Endothelial cell of umbilical vein (primary cell): ENCODE measurements around the gene DPYSL4. TPM values are rescaled to one million over a fixed set of nuclear protein-coding genes. Genes with fewer than 3 reads are reported as not detected.

Experiments used
- BruUV-seq: library from RNA; stranded (reverse); fragments of 400-500 nt; replicated peaks from 2 replicates; lab custom pipeline; 2021; lab: Mats Ljungman, UMichigan
- CTCF ChIA-PET: fragments of 300-600, 350-600 bp; sonication (Branson Sonifier 250); formaldehyde crosslinking; loops from one replicate; lab custom pipeline; 2021; ENCODE audit warnings: antibody characterized with exemption, inconsistent platforms; lab: Charles Lee
- POLR2A ChIA-PET: fragments of 300-600, 350-600 bp; sonication (Branson Sonifier 250); formaldehyde crosslinking; loops from one replicate; lab custom pipeline; 2021; ENCODE audit warnings: antibody characterized with exemption, inconsistent platforms; lab: Charles Lee
- DNase-seq: peaks from one replicate; pipeline ENCODE4 v3.0.0-alpha.2; 2011; ENCODE audit warnings: low read depth, low spot score
- FAIRE-seq: peaks from 2 replicates; lab custom pipeline; 2011; peaks lifted over from hg19 to GRCh38; lab: Jason Lieb, UNC
- H2AFZ ChIP-seq: 2 replicates; pipeline ENCODE4 v1.6.0; 2012; ENCODE audit warnings: low read depth, low read length, control low read depth, inconsistent platforms
- H3K27ac ChIP-seq: 2 replicates; pipeline ENCODE4 v1.5.1; 2011; ENCODE audit warnings: low read depth, mild to moderate bottlenecking, control low read depth, low read length, moderate library complexity; ENCODE audit not compliant: insufficient read depth
- H3K27me3 ChIP-seq, 2 experiments: 2 replicates each; pipeline versions ENCODE4 v1.6.0 to v1.6.1; 2011; ENCODE audit warnings: low read length in 2 of 2, mixed read lengths in 1 of 2; ENCODE audit not compliant: control insufficient read depth in 2 of 2, insufficient read depth in 2 of 2
- H3K36me3 ChIP-seq, 2 experiments: 2 replicates in 1 of 2; 3 replicates in 1 of 2; pipeline ENCODE4 v1.5.1; 2011; ENCODE audit warnings: low read length in 2 of 2, mild to moderate bottlenecking in 1 of 2, moderate library complexity in 1 of 2; ENCODE audit not compliant: control insufficient read depth in 2 of 2, insufficient read depth in 2 of 2; ENCODE audit errors: extremely low read depth in 1 of 2
- H3K4me1 ChIP-seq: 3 replicates; pipeline ENCODE4 v1.5.1; 2011; ENCODE audit warnings: mild to moderate bottlenecking, low read length; ENCODE audit not compliant: control insufficient read depth, insufficient read depth; ENCODE audit errors: extremely low read depth
- H3K4me2 ChIP-seq: 2 replicates; pipeline ENCODE4 v1.6.1; 2011; ENCODE audit warnings: low read length, control low read depth, mixed read lengths; ENCODE audit not compliant: insufficient read depth
- H3K4me3 ChIP-seq, 3 experiments: fragments of 200-600 bp in 1 of 3; sonication (generic), shearing (Covaris generic) in 1 of 3; replicated peaks in 1 of 3; 2 replicates each; pipeline ENCODE4 v1.5.1; 2011 to 2016; ENCODE audit warnings: control low read depth in 3 of 3, low read length in 3 of 3, mild to moderate bottlenecking in 2 of 3, inconsistent platforms in 1 of 3, low read depth in 1 of 3, moderate library complexity in 1 of 3; ENCODE audit not compliant: insufficient read depth in 1 of 3
- H3K79me2 ChIP-seq: 2 replicates; pipeline ENCODE4 v1.6.0; 2012; ENCODE audit warnings: low read length, inconsistent platforms; ENCODE audit not compliant: control insufficient read depth, insufficient read depth
- H3K9ac ChIP-seq: replicated peaks from 2 replicates; pipeline ENCODE3; 2011; ENCODE audit warnings: low read length, control low read depth; ENCODE audit not compliant: insufficient read depth; ENCODE audit errors: extremely low read depth
- H3K9me1 ChIP-seq: replicated peaks from 3 replicates; pipeline ENCODE4 v1.6.0; 2011; ENCODE audit warnings: mild to moderate bottlenecking, low read length; ENCODE audit not compliant: control insufficient read depth, insufficient read depth; ENCODE audit errors: extremely low read depth
- H3K9me3 ChIP-seq: replicated peaks from 2 replicates; pipeline ENCODE4 v1.5.1; 2012; ENCODE audit warnings: low read length, inconsistent platforms; ENCODE audit not compliant: control insufficient read depth, insufficient read depth
- H4K20me1 ChIP-seq: replicated peaks from 2 replicates; pipeline ENCODE3; 2011; ENCODE audit warnings: mild to moderate bottlenecking, low read length; ENCODE audit not compliant: control insufficient read depth, insufficient read depth; ENCODE audit errors: extremely low read depth
- CTCF ChIP-seq, 2 donors: IDR thresholded peaks; 1 replicate in 1 of 2; 2 replicates in 1 of 2; pipeline ENCODE4 v1.5.1; 2011; ENCODE audit warnings: low read length in 2 of 2, mild to moderate bottlenecking in 2 of 2, moderate library complexity in 2 of 2, control low read depth in 1 of 2, inconsistent platforms in 1 of 2, low read depth in 1 of 2; ENCODE audit not compliant: insufficient read depth in 1 of 2; ENCODE audit errors: extremely low read depth in 1 of 2
- EZH2 ChIP-seq: IDR thresholded peaks from 2 replicates; pipeline ENCODE4 v1.6.1; 2012; ENCODE audit warnings: borderline replicate concordance, low read depth, mild to moderate bottlenecking, moderate library complexity, low read length, inconsistent platforms; ENCODE audit not compliant: severe bottlenecking
- FOS ChIP-seq: IDR thresholded peaks from 2 replicates; pipeline ENCODE4 v1.6.1; 2011; ENCODE audit warnings: mild to moderate bottlenecking, low read length, moderate library complexity, borderline replicate concordance; ENCODE audit not compliant: insufficient read depth
- GATA2 ChIP-seq: IDR thresholded peaks from 2 replicates; pipeline ENCODE4 v1.7.0; 2011; ENCODE audit warnings: low read depth, mild to moderate bottlenecking, moderate library complexity, mixed read lengths, low read length; ENCODE audit not compliant: insufficient read length, insufficient read depth
- JUN ChIP-seq: IDR thresholded peaks from 2 replicates; pipeline ENCODE4 v1.6.1; 2011; ENCODE audit warnings: borderline replicate concordance, low read depth; ENCODE audit not compliant: insufficient read length, insufficient read depth
- MAX ChIP-seq: IDR thresholded peaks from 2 replicates; pipeline ENCODE4 v1.6.1; 2011; ENCODE audit not compliant: insufficient read depth, insufficient read length
- MYC ChIP-seq: IDR thresholded peaks from one replicate; pipeline ENCODE4 v1.6.1; 2011; ENCODE audit warnings: mild to moderate bottlenecking, low read depth, low read length
- POLR2A ChIP-seq: IDR thresholded peaks from 2 replicates; pipeline ENCODE4 v1.6.1; 2012; ENCODE audit warnings: low read depth, mild to moderate bottlenecking, control low read depth, low read length
- POLR2AphosphoS5 ChIP-seq: IDR thresholded peaks from 2 replicates; pipeline ENCODE4 v1.6.1; 2012; ENCODE audit warnings: low read depth, mild to moderate bottlenecking, control low read depth, low read length, moderate library complexity; ENCODE audit not compliant: insufficient read depth
- dilution Hi-C: fragments of 300-500 bp; cut with MboI; formaldehyde crosslinking; loops from one replicate; pipeline ENCODE4 v1.15.0; 2019; ENCODE audit warnings: low sequenced_read_pairs; ENCODE audit not compliant: extremely low pct_ligation_motif_present
- intact Hi-C: fragments of 100-400 bp; cut with micrococcal nuclease; formaldehyde crosslinking; loops from one replicate; pipeline ENCODE4 v1.10.0; 2022
- polyA plus RNA-seq, 4 experiments: library from polyadenylated mRNA; depleted of rRNA in 3 of 4; stranded (reverse) in 3 of 4; unstranded in 1 of 4; fragments of >200 nt; gene quantifications; 2 replicates each; pipeline versions ENCODE4 v1.2.1 to v1.2.3, GENCODE V29; 2011 to 2012; ENCODE audit warnings: missing spikeins in 1 of 4
- total RNA-seq: library from RNA; stranded (reverse); gene quantifications from 2 replicates; pipeline ENCODE4 v1.2.3, GENCODE V29; 2021

DPYSL4 gene
- total and polyA plus RNA-seq, 2 donors (not counting 3 experiments of a cell fraction or from before 2014, with no cell fraction given) = 27.1 to 60.0 TPM

- no peaks in the 10 kb centered on the region for H3K36me3 ChIP-seq
- intact Hi-C loops = no loop called here
- no peaks in the 10 kb centered on the region for H3K9me1 ChIP-seq
- H3K79me2 ChIP-seq = no peaks in the 10 kb centered on the region
- no peak overlapping the region for H3K27ac ChIP-seq
- TF ChIP-seq POLR2AphosphoS5 = no peak
- TF ChIP-seq FOS = no peak
- TF ChIP-seq CTCF (IDR thresholded peaks at IDR 0.05; ENCODE audit: extremely low read depth in 1 of 2, insufficient read depth in 1 of 2, low read depth in 1 of 2, low read length in 2 of 2) = no peak
- no peak for TF ChIP-seq MAX
- TF ChIP-seq EZH2 = no peak
- no peak for TF ChIP-seq GATA2
- no peak for TF ChIP-seq MYC
- TF ChIP-seq JUN = no peak
- no peak for TF ChIP-seq POLR2A
- H3K9me3 ChIP-seq = no peaks in the 10 kb centered on the region
- H3K9ac ChIP-seq = no peak overlapping the region
- H3K27me3 ChIP-seq = no peaks in the 10 kb centered on the region
- ChIA-PET POLR2A (no interaction called here), CTCF (no interaction called here)
- H3K4me3 ChIP-seq = no peak overlapping the region
- H2AFZ ChIP-seq = no peak overlapping the region
- no TSS peak for BruUV-seq
- FAIRE-seq (no peak), DNase-seq (no peak)
- no peak overlapping the region for H3K4me2 ChIP-seq
- no peaks in the 10 kb centered on the region for H3K4me1 ChIP-seq
- no peaks in the 10 kb centered on the region for H4K20me1 ChIP-seq
- dilution Hi-C loops = no loop called here
These were observed 49.4 kb upstream of the DPYSL4 start for GRCh38 chr10:132137111-132138072.
